HEK293 (cell line): Measurements from ENCODE around the gene NECTIN4.
"Not testable (repeated sequence)": the region's sequence is repeated elsewhere in the genome, so short reads cannot be mapped to it uniquely, and the experiment has no call there.

Experiments used
- CTCF ChIA-PET: fragments of 350-600 bp; formaldehyde crosslinking; extraction: SDS; loops from one replicate; lab custom pipeline; 2021; ENCODE audit warnings: antibody characterized with exemption; lab: Yijun Ruan, JAX
- POLR2A ChIA-PET: fragments of 300-600 bp; formaldehyde crosslinking; extraction: SDS; loops from one replicate; lab custom pipeline; 2020; ENCODE audit warnings: antibody characterized with exemption, inconsistent platforms; lab: Yijun Ruan, JAX
- H3K27ac ChIP-seq: fragments of 200-500 bp; sonication (Bioruptor generic); 2 replicates; pipeline ENCODE4 v1.5.1; 2014; ENCODE audit warnings: low read depth, low read length, control low read depth, inconsistent platforms; ENCODE audit errors: extremely low read depth
- H3K36me3 ChIP-seq, 2 experiments: fragments of 200-500 bp in 1 of 2; sonication (Bioruptor generic) in 1 of 2; 1 replicate in 1 of 2; 2 replicates in 1 of 2; pipeline ENCODE4 v1.5.1; 2014 to 2017; ENCODE audit warnings: inconsistent platforms in 2 of 2, low read length in 2 of 2; ENCODE audit not compliant: control insufficient read depth in 2 of 2, insufficient read depth in 1 of 2
- H3K4me1 ChIP-seq: fragments of 200-500 bp; sonication (Bioruptor generic); 2 replicates; pipeline ENCODE4 v1.5.1; 2014; ENCODE audit warnings: mild to moderate bottlenecking, low read length, inconsistent platforms; ENCODE audit not compliant: control insufficient read depth, insufficient read depth
- H3K4me3 ChIP-seq: 2 replicates; pipeline ENCODE4 v1.5.1; 2011; ENCODE audit warnings: low read depth, mild to moderate bottlenecking, control low read depth, low read length, moderate library complexity
- H3K9me3 ChIP-seq: fragments of 200-500 bp; sonication (Bioruptor generic); 2 replicates; pipeline ENCODE4 v1.5.1; 2014; ENCODE audit warnings: low read depth, low read length, inconsistent platforms; ENCODE audit not compliant: control insufficient read depth, insufficient read depth
- FEZF1 ChIP-seq: fragments of 450-650 bp; formaldehyde crosslinking; IDR thresholded peaks from 2 replicates; pipeline ENCODE4 v1.5.1; 2016; ENCODE audit warnings: missing biosample characterization, missing genetic modification characterization
- GFI1B ChIP-seq: fragments of 450-650 bp; formaldehyde crosslinking; IDR thresholded peaks from 2 replicates; pipeline ENCODE4 v1.5.1; 2016; ENCODE audit warnings: missing biosample characterization, missing genetic modification characterization
- KLF8 ChIP-seq: fragments of 450-650 bp; formaldehyde crosslinking; IDR thresholded peaks from 2 replicates; pipeline ENCODE4 v1.5.1; 2016; ENCODE audit warnings: missing biosample characterization, missing genetic modification characterization
- SALL2 ChIP-seq: fragments of 450-650 bp; formaldehyde crosslinking; IDR thresholded peaks from 2 replicates; pipeline ENCODE4 v1.5.0; 2017; ENCODE audit warnings: missing biosample characterization, mild to moderate bottlenecking, missing genetic modification characterization, borderline replicate concordance
- SCRT2 ChIP-seq: fragments of 450-650 bp; formaldehyde crosslinking; IDR thresholded peaks from 2 replicates; pipeline ENCODE4 v1.5.1; 2016; ENCODE audit warnings: missing biosample characterization, missing genetic modification characterization
- ZBTB49 ChIP-seq: fragments of 450-650 bp; formaldehyde crosslinking; IDR thresholded peaks from 2 replicates; pipeline ENCODE4 v1.5.1; 2016; ENCODE audit warnings: missing biosample characterization, missing genetic modification characterization, low read depth
- ZNF140 ChIP-seq: fragments of 450-650 bp; formaldehyde crosslinking; IDR thresholded peaks from 2 replicates; pipeline ENCODE4 v1.5.1; 2016; ENCODE audit warnings: missing biosample characterization, missing genetic modification characterization
- ZNF18 ChIP-seq: fragments of 450-650 bp; formaldehyde crosslinking; IDR thresholded peaks from 2 replicates; pipeline ENCODE4 v1.5.1; 2016; ENCODE audit warnings: missing biosample characterization, missing genetic modification characterization
- ZNF202 ChIP-seq: fragments of 450-650 bp; formaldehyde crosslinking; IDR thresholded peaks from 2 replicates; pipeline ENCODE4 v1.5.1; 2016; ENCODE audit warnings: missing biosample characterization, missing genetic modification characterization, borderline replicate concordance
- ZNF26 ChIP-seq: fragments of 450-650 bp; formaldehyde crosslinking; IDR thresholded peaks from 2 replicates; pipeline ENCODE4 v1.5.1; 2016; ENCODE audit warnings: missing biosample characterization, missing genetic modification characterization
- ZNF37A ChIP-seq: fragments of 450-650 bp; IDR thresholded peaks from 2 replicates; pipeline ENCODE4 v1.5.1; 2018; ENCODE audit warnings: missing biosample characterization, missing genetic modification characterization
- ZNF544 ChIP-seq: fragments of 450-650 bp; formaldehyde crosslinking; IDR thresholded peaks from 2 replicates; pipeline ENCODE4 v1.5.0; 2017; ENCODE audit warnings: missing biosample characterization, missing genetic modification characterization
- ZNF549 ChIP-seq: fragments of 450-650 bp; IDR thresholded peaks from 2 replicates; pipeline ENCODE4 v1.5.1; 2018; ENCODE audit warnings: missing biosample characterization, missing genetic modification characterization, mild to moderate bottlenecking, inconsistent platforms, moderate library complexity
- ZNF555 ChIP-seq: fragments of 450-650 bp; formaldehyde crosslinking; conservative IDR thresholded peaks from 2 replicates; pipeline ENCODE4 v1.5.1; 2017; ENCODE audit warnings: missing biosample characterization, mild to moderate bottlenecking, missing genetic modification characterization, inconsistent platforms
- ZNF623 ChIP-seq: fragments of 450-650 bp; formaldehyde crosslinking; IDR thresholded peaks from 2 replicates; pipeline ENCODE4 v1.5.1; 2016; ENCODE audit warnings: missing biosample characterization, missing genetic modification characterization
- ZNF654 ChIP-seq: fragments of 450-650 bp; formaldehyde crosslinking; IDR thresholded peaks from 2 replicates; pipeline ENCODE4 v1.5.1; 2016; ENCODE audit warnings: low read depth, missing biosample characterization, missing genetic modification characterization
- TF ChIP-seq, protein P1 (sequence below): fragments of 450-650 bp; formaldehyde crosslinking; IDR thresholded peaks from 2 replicates; pipeline ENCODE4 v1.5.1; 2016; ENCODE audit warnings: missing biosample characterization, missing genetic modification characterization
- TF ChIP-seq, protein P2 (sequence below): fragments of 450-650 bp; formaldehyde crosslinking; conservative IDR thresholded peaks from 2 replicates; pipeline ENCODE4 v1.5.1; 2016; ENCODE audit warnings: low read depth, missing biosample characterization, missing genetic modification characterization

NECTIN4 gene

GRCh38 chr1:161065681-161066080 lies 23.7 kb downstream of the NECTIN4 start (continued):
- TF ChIP-seq, protein P1, sequence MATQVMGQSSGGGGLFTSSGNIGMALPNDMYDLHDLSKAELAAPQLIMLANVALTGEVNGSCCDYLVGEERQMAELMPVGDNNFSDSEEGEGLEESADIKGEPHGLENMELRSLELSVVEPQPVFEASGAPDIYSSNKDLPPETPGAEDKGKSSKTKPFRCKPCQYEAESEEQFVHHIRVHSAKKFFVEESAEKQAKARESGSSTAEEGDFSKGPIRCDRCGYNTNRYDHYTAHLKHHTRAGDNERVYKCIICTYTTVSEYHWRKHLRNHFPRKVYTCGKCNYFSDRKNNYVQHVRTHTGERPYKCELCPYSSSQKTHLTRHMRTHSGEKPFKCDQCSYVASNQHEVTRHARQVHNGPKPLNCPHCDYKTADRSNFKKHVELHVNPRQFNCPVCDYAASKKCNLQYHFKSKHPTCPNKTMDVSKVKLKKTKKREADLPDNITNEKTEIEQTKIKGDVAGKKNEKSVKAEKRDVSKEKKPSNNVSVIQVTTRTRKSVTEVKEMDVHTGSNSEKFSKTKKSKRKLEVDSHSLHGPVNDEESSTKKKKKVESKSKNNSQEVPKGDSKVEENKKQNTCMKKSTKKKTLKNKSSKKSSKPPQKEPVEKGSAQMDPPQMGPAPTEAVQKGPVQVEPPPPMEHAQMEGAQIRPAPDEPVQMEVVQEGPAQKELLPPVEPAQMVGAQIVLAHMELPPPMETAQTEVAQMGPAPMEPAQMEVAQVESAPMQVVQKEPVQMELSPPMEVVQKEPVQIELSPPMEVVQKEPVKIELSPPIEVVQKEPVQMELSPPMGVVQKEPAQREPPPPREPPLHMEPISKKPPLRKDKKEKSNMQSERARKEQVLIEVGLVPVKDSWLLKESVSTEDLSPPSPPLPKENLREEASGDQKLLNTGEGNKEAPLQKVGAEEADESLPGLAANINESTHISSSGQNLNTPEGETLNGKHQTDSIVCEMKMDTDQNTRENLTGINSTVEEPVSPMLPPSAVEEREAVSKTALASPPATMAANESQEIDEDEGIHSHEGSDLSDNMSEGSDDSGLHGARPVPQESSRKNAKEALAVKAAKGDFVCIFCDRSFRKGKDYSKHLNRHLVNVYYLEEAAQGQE (tag by site-specific recombination), result peak; percentile 51
- TF ChIP-seq ZNF202 (0 out of 2 replicates have a peak, but pooled peaks have one; percentile 14), ZNF140 (peak; percentile 67; the same call in 1 of the 2 replicates), ZNF555 (tag by site-specific recombination) (peak; percentile 74), ZNF654 (tag by site-specific recombination) (peak; percentile 28; the same call in 1 of the 2 replicates), ZNF623 (tag by site-specific recombination) (peak; percentile 77)

GRCh38 chr1:161063936-161064335 lies 25.4 kb downstream of the NECTIN4 start:
- H3K4me3 ChIP-seq, H3K9me3 ChIP-seq, H3K36me3 ChIP-seq, H3K4me1 ChIP-seq, H3K27ac ChIP-seq, POLR2A ChIA-PET, CTCF ChIA-PET: not testable (repeated sequence)

GRCh38 chr1:161061419-161061818 lies 27.9 kb downstream of the NECTIN4 start:
- CTCF ChIA-PET, result interaction anchor here (0.6 to 0.7 kb wide), 2 partner anchors 15 to 42 kb away, joined by 3 to 4 read pairs; partner anchors contain the start of gene USF1
- H3K4me1 ChIP-seq, result no peaks in the 10 kb centered on the region
- H3K27ac ChIP-seq, result no peak overlapping the region
- POLR2A ChIA-PET, result no interaction called here
- no peaks in the 10 kb centered on the region for H3K9me3 ChIP-seq
- H3K4me3 ChIP-seq, result no peak overlapping the region
- TF ChIP-seq SCRT2 (tag by site-specific recombination) (no peak), ZNF37A (tag by site-specific recombination) (no peak), KLF8 (no peak), GFI1B (tag by site-specific recombination) (no peak), ZNF26 (tag by site-specific recombination) (no peak), ZNF549 (tag by site-specific recombination) (no peak), ZNF18 (tag by site-specific recombination) (no peak), FEZF1 (tag by site-specific recombination) (no peak), ZNF544 (tag by site-specific recombination) (no peak), ZBTB49 (tag by site-specific recombination) (no peak), SALL2 (tag by site-specific recombination) (no peak)
- TF ChIP-seq, protein P2, sequence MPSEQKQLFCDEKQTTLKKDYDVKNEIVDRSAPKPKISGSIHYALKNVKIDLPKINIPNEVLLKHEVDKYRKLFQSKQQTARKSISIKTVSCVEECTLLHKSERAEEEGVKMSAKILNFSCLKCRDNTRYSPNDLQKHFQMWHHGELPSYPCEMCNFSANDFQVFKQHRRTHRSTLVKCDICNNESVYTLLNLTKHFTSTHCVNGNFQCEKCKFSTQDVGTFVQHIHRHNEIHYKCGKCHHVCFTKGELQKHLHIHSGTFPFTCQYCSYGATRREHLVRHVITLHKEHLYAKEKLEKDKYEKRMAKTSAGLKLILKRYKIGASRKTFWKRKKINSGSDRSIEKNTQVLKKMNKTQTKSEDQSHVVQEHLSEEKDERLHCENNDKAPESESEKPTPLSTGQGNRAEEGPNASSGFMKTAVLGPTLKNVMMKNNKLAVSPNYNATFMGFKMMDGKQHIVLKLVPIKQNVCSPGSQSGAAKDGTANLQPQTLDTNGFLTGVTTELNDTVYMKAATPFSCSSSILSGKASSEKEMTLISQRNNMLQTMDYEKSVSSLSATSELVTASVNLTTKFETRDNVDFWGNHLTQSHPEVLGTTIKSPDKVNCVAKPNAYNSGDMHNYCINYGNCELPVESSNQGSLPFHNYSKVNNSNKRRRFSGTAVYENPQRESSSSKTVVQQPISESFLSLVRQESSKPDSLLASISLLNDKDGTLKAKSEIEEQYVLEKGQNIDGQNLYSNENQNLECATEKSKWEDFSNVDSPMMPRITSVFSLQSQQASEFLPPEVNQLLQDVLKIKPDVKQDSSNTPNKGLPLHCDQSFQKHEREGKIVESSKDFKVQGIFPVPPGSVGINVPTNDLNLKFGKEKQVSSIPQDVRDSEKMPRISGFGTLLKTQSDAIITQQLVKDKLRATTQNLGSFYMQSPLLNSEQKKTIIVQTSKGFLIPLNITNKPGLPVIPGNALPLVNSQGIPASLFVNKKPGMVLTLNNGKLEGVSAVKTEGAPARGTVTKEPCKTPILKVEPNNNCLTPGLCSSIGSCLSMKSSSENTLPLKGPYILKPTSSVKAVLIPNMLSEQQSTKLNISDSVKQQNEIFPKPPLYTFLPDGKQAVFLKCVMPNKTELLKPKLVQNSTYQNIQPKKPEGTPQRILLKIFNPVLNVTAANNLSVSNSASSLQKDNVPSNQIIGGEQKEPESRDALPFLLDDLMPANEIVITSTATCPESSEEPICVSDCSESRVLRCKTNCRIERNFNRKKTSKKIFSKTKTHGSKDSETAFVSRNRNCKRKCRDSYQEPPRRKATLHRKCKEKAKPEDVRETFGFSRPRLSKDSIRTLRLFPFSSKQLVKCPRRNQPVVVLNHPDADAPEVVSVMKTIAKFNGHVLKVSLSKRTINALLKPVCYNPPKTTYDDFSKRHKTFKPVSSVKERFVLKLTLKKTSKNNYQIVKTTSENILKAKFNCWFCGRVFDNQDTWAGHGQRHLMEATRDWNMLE (tag by site-specific recombination), result no peak
- TF ChIP-seq, all 188 proteins: peak for 0
- H3K36me3 ChIP-seq, result no peaks in the 10 kb centered on the region
